BJ (cell line): Measurements from ENCODE around the gene PTPRU. TPM values are rescaled to one million over a fixed set of nuclear protein-coding genes. Genes with fewer than 3 reads are reported as not detected.
"Not testable (repeated sequence)": the region's sequence is repeated elsewhere in the genome, so short reads cannot be mapped to it uniquely, and the experiment has no call there.

ENCODE experiments used
- CTCF ChIA-PET: fragments of 350-600 bp; formaldehyde crosslinking; extraction: SDS; loops from one replicate; lab custom pipeline; 2021; ENCODE audit warnings: antibody characterized with exemption, inconsistent platforms; lab: Yijun Ruan, JAX
- POLR2A ChIA-PET: fragments of 300-600 bp; sonication (Branson Sonifier 250); formaldehyde crosslinking; extraction: SDS; loops from one replicate; lab custom pipeline; 2021; ENCODE audit warnings: antibody characterized with exemption; lab: Charles Lee
- DNase-seq: peaks from one replicate; pipeline ENCODE4 v3.0.0-alpha.2; 2011; ENCODE audit warnings: low read depth
- H3K27me3 ChIP-seq: 2 replicates; pipeline ENCODE4 v1.6.0; 2011; ENCODE audit warnings: low read length; ENCODE audit not compliant: control insufficient read depth, insufficient read depth
- H3K36me3 ChIP-seq: 2 replicates; pipeline ENCODE4 v1.5.1; 2011; ENCODE audit warnings: low read length; ENCODE audit not compliant: control insufficient read depth, insufficient read depth
- H3K4me3 ChIP-seq: 2 replicates; pipeline ENCODE4 v1.5.1; 2011; ENCODE audit warnings: low read depth, mild to moderate bottlenecking, control low read depth, low read length
- polyA plus RNA-seq: library from polyadenylated mRNA; depleted of rRNA; stranded (reverse); fragments of >200 nt; gene quantifications from 2 replicates; pipeline ENCODE4 v1.2.3, GENCODE V29; 2011
- TF ChIP-seq, protein P1 (sequence below): IDR thresholded peaks from 2 replicates; pipeline ENCODE4 v1.5.1; 2011; ENCODE audit warnings: low read depth, mild to moderate bottlenecking, control low read depth, inconsistent platforms, low read length, moderate library complexity; ENCODE audit not compliant: insufficient read depth

The PTPRU gene
- polyA plus RNA-seq, 1 experiment: 19.8 TPM

DNA sequence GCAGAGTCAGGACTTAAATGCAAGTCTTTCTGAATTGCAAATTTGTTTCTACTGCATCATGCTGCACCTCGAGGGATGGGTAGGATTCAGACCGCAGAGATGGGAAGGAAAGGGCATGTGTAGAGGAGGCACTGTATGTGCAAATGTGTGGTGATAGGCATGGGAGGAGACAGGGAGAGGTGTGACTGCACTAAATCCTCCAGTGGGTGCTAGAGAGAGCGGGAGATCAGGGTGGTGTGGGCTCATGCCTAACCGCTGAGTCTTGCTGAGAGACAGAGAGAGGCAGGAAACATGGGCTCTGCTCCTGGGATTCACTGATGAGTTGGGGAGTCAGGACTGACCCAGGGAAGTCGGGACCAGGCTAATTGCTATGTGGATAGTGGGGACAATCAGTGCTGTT, 61.1 kb downstream of the PTPRU start:
- TF ChIP-seq, protein P1, sequence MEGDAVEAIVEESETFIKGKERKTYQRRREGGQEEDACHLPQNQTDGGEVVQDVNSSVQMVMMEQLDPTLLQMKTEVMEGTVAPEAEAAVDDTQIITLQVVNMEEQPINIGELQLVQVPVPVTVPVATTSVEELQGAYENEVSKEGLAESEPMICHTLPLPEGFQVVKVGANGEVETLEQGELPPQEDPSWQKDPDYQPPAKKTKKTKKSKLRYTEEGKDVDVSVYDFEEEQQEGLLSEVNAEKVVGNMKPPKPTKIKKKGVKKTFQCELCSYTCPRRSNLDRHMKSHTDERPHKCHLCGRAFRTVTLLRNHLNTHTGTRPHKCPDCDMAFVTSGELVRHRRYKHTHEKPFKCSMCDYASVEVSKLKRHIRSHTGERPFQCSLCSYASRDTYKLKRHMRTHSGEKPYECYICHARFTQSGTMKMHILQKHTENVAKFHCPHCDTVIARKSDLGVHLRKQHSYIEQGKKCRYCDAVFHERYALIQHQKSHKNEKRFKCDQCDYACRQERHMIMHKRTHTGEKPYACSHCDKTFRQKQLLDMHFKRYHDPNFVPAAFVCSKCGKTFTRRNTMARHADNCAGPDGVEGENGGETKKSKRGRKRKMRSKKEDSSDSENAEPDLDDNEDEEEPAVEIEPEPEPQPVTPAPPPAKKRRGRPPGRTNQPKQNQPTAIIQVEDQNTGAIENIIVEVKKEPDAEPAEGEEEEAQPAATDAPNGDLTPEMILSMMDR: no peak
- Histone ChIP-seq H3K4me3 (no peak overlapping the region), H3K27me3 (no peaks in the 10 kb centered on the region), H3K36me3 (peaks cover 4% of the 10 kb centered on the region)
- DNase-seq: no peak
- ChIA-PET CTCF (no interaction called here), POLR2A (no interaction called here)

DNA sequence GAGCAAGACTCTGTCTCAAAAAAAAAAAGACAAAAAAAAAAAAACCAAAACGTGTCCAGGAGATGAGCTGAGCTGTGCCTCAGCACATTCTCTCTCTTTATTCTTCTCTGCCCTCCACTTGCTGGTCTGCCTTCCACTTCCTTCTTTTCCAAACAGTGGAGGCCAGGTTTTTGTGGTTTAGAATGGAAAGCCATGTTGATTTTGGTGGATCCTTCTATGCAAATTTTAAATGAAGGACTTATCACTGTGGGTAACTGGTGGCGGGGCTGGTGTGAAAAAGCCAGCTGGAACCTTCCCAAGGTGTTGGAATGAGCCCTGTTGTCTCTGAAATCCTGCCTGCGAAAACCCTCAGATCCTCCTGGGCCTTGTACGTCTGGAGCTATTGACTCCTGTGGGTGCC, 61.9 kb downstream of the PTPRU start:
- POLR2A ChIA-PET: no interaction called here
- no peak for DNase-seq

DNA sequence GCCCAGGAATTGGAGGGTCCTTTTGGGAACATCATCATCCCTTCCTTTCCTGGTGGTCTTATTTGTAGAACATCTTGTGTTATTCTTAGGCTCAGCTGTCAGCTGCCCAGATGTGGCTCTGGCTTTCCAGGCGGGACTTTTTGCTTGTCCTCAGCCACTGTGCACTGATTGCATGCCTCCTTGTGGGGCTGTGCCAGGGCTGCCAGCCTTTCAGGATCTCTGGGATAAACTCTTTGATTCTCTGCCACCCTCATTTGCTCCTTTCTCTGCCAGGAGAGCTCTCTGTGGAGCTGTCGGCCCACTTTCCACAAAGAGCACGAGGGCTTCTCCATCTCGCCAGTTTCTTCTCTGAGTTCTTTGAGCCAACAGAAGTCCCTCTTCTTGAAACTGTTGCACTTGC, 63.1 kb downstream of the PTPRU start:
- TF ChIP-seq, protein P1: no peak
- CTCF ChIA-PET: no interaction called here
- no peak for DNase-seq
- no peak overlapping the region for H3K4me3 ChIP-seq
- no peaks in the 10 kb centered on the region for H3K27me3 ChIP-seq
- peaks cover 6% of the 10 kb centered on the region for H3K36me3 ChIP-seq
- POLR2A ChIA-PET: no interaction called here

More for the DNA sequence above, 61.9 kb downstream of the PTPRU start:
- H3K27me3 ChIP-seq: no peaks in the 10 kb centered on the region
- TF ChIP-seq, protein P1: no peak
- peaks cover 4% of the 10 kb centered on the region for H3K36me3 ChIP-seq
- CTCF ChIA-PET: no interaction called here
- H3K4me3 ChIP-seq: no peak overlapping the region

DNA sequence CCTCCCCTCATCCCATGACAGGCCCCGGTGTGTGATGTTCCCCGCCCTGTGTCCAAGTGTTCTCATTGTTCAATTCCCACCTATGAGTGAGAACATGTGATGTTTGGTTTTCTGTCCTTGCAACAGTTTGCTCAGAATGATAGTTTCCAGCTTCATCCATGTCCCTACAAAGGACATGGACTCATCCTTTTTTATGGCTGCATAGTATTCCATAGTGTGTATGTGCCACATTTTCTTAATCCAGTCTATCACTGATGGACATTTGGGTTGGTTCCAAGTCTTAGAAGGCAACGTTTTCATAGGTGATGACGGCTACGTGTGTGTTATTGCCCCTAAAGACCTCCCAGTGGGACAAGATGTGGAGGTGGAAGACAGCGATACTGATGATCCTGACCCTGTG, 65.4 kb downstream of the PTPRU start:
- H3K27me3 ChIP-seq, H3K4me3 ChIP-seq, POLR2A ChIA-PET, DNase-seq: not testable (repeated sequence)
- peaks cover 13% of the 10 kb centered on the region for H3K36me3 ChIP-seq
- CTCF ChIA-PET: interaction anchor here (0.8 to 2.0 kb wide), 2 partner anchors 11 to 30 kb away, joined by 3 to 4 read pairs; no protein-coding TSS in a partner anchor

DNA sequence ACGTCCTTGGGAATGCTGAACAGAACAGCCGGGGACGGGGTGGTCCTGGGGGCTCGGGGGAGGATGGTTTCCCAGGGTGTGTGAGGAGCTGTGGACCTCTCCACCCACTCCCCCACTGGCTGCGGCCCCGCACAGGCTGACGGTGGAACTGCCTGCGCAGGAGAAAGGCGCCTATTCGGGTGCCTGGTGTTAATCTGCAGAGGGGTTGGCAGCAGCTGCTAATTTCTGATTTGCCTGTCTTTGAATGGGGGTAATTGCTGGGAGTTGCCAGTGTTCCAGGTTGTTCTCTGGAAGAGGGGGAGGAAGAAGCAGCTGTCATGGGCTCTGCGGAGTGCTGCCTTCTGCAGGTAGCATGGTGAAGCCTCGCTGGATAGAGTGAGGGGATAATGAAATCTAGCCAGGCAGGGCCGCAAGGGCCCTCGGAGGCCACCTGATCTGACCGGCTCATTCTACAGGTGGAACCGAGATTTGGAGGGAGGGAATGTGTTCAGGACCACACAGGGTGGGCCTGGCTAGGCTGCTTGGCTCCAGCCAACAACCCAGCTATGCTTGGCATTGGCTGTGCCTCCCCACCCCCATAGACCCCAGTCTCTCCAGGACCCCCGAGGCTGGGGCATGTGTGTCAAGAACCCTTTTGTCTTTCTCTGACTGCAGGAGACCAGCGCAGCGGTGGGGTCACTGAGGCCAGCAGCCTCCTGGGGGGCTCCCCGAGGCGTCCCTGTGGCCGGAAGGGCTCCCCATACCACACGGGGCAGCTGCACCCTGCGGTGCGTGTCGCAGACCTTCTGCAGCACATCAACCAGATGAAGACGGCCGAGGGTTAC, 67.1 kb downstream of the PTPRU start:
- H3K36me3 ChIP-seq: peaks cover 12% of the 10 kb centered on the region
- POLR2A ChIA-PET: no interaction called here
- CTCF ChIA-PET: no interaction called here
- no peak overlapping the region for H3K4me3 ChIP-seq
- TF ChIP-seq, protein P1: no peak
- H3K27me3 ChIP-seq: no peaks in the 10 kb centered on the region
- no peak for DNase-seq
